ENCODE results near the gene AMMECR1.
A peak's percentile ranks its signal among the peaks of the same experiment; 100 is the strongest.
"Not testable (repeated sequence)": the region's sequence is repeated elsewhere in the genome, so short reads cannot be mapped to it uniquely, and the experiment has no call there.

AMMECR1 gene

GRCh38 chrX:110156167-110156754, 161.6 kb downstream of the AMMECR1 start:
- ATAC-seq (ENCODE audit: low read depth), result no peak
- peak; percentile 54 for TF ChIP-seq CTCF (IDR thresholded peaks at IDR 0.05; ENCODE audit: poor library complexity, severe bottlenecking)
- no peaks in the 10 kb centered on the region for H3K36me3 ChIP-seq (ENCODE audit: low read depth)
- no peak for DNase-seq (ENCODE audit: low spot score)
- H3K4me1 ChIP-seq (ENCODE audit: insufficient read depth, poor library complexity, severe bottlenecking), result peaks cover 11% of the 10 kb centered on the region
- H3K9me3 ChIP-seq (ENCODE audit: severe bottlenecking), result no peaks in the 10 kb centered on the region
- no peak overlapping the region for H3K4me3 ChIP-seq (ENCODE audit: severe bottlenecking)
- H3K27me3 ChIP-seq (ENCODE audit: insufficient read depth, poor library complexity, severe bottlenecking), result no peaks in the 10 kb centered on the region
- no peak overlapping the region for H3K27ac ChIP-seq (ENCODE audit: poor library complexity, severe bottlenecking)

GRCh38 chrX:110155759-110156158, 162.1 kb downstream of the AMMECR1 start:
- Histone ChIP-seq H3K27ac (ENCODE audit: poor library complexity, severe bottlenecking) (no peak overlapping the region), H3K36me3 (ENCODE audit: low read depth) (no peaks in the 10 kb centered on the region), H3K27me3 (ENCODE audit: insufficient read depth, poor library complexity, severe bottlenecking) (no peaks in the 10 kb centered on the region), H3K4me3 (ENCODE audit: severe bottlenecking) (no peak overlapping the region), H3K9me3 (ENCODE audit: severe bottlenecking) (no peaks in the 10 kb centered on the region), H3K4me1 (ENCODE audit: insufficient read depth, poor library complexity, severe bottlenecking) (peaks cover 7% of the 10 kb centered on the region)
- ATAC-seq (ENCODE audit: low read depth) (no peak), DNase-seq (ENCODE audit: low spot score) (no peak)
- TF ChIP-seq CTCF (IDR thresholded peaks at IDR 0.05; ENCODE audit: poor library complexity, severe bottlenecking), result no peak

GRCh38 chrX:110154328-110154727, 163.6 kb downstream of the AMMECR1 start:
- not testable (repeated sequence) for H3K27ac ChIP-seq (ENCODE audit: poor library complexity, severe bottlenecking); H3K4me3 ChIP-seq (ENCODE audit: severe bottlenecking); H3K27me3 ChIP-seq (ENCODE audit: insufficient read depth, poor library complexity, severe bottlenecking); H3K9me3 ChIP-seq (ENCODE audit: severe bottlenecking); DNase-seq (ENCODE audit: low spot score); H3K4me1 ChIP-seq (ENCODE audit: insufficient read depth, poor library complexity, severe bottlenecking); ATAC-seq (ENCODE audit: low read depth); H3K36me3 ChIP-seq (ENCODE audit: low read depth)

- no peaks in the 10 kb centered on the region for H3K9me3 ChIP-seq (ENCODE audit: severe bottlenecking)
- H3K4me3 ChIP-seq (ENCODE audit: severe bottlenecking), result no peak overlapping the region
- ATAC-seq (ENCODE audit: low read depth) (no peak), DNase-seq (ENCODE audit: low spot score) (no peak)
- H3K27ac ChIP-seq (ENCODE audit: poor library complexity, severe bottlenecking), result no peak overlapping the region
- H3K4me1 ChIP-seq (ENCODE audit: insufficient read depth, poor library complexity, severe bottlenecking), result no peaks in the 10 kb centered on the region
- no peaks in the 10 kb centered on the region for H3K36me3 ChIP-seq (ENCODE audit: low read depth)
- no peaks in the 10 kb centered on the region for H3K27me3 ChIP-seq (ENCODE audit: insufficient read depth, poor library complexity, severe bottlenecking)
- TF ChIP-seq CTCF (IDR thresholded peaks at IDR 0.05; ENCODE audit: poor library complexity, severe bottlenecking), result no peak
Observed at GRCh38 chrX:110153896-110154295, 164.0 kb downstream of the AMMECR1 start.

- Histone ChIP-seq H3K4me1 (ENCODE audit: insufficient read depth, poor library complexity, severe bottlenecking) (no peaks in the 10 kb centered on the region), H3K4me3 (ENCODE audit: severe bottlenecking) (no peak overlapping the region), H3K9me3 (ENCODE audit: severe bottlenecking) (no peaks in the 10 kb centered on the region), H3K27ac (ENCODE audit: poor library complexity, severe bottlenecking) (no peak overlapping the region), H3K27me3 (ENCODE audit: insufficient read depth, poor library complexity, severe bottlenecking) (no peaks in the 10 kb centered on the region), H3K36me3 (ENCODE audit: low read depth) (no peaks in the 10 kb centered on the region)
- ATAC-seq (ENCODE audit: low read depth) (no peak), DNase-seq (ENCODE audit: low spot score) (no peak)
- TF ChIP-seq CTCF (IDR thresholded peaks at IDR 0.05; ENCODE audit: poor library complexity, severe bottlenecking), result no peak
Observed at GRCh38 chrX:110153244-110153643, 164.6 kb downstream of the AMMECR1 start.

Data from RWPE2 (cell line).